ENCODE results near the gene CHST10.

GRCh38 chr2:100446696-100447095 lies 29.2 kb upstream of the CHST10 start:
- no peak for TF ChIP-seq CTCF (IDR thresholded peaks at IDR 0.05; ENCODE audit: insufficient read depth, low read length)
- no peak for TF ChIP-seq POLR2AphosphoS5 (IDR thresholded peaks at IDR 0.05; ENCODE audit: low read depth)
- no peak for TF ChIP-seq REST (IDR thresholded peaks at IDR 0.05; ENCODE audit: insufficient replicate concordance, low read depth)
- TF ChIP-seq GABPA (IDR thresholded peaks at IDR 0.05; ENCODE audit: low read depth), result no peak
- no peak for TF ChIP-seq SPI1 (IDR thresholded peaks at IDR 0.05; ENCODE audit: borderline replicate concordance, low read depth)
